H4 (cell line): ENCODE data around the gene DNAJC1. TPM values are rescaled to one million over a fixed set of nuclear protein-coding genes. Genes with fewer than 3 reads are reported as not detected.
"Not testable (repeated sequence)": the region's sequence is repeated elsewhere in the genome, so short reads cannot be mapped to it uniquely, and the experiment has no call there.

ENCODE experiments used
- DNase-seq: peaks from one replicate; pipeline ENCODE4 v3.0.0-alpha.2; 2015; ENCODE audit warnings: low spot score
- total RNA-seq: library from RNA; depleted of rRNA; stranded (reverse); fragments of >200 nt; shearing (Covaris generic); gene quantifications from 2 replicates; pipeline ENCODE4 v1.2.3, GENCODE V29; 2014

Gene DNAJC1
- total RNA-seq, 1 experiment from 2014 or later = 11.4 TPM

DNA sequence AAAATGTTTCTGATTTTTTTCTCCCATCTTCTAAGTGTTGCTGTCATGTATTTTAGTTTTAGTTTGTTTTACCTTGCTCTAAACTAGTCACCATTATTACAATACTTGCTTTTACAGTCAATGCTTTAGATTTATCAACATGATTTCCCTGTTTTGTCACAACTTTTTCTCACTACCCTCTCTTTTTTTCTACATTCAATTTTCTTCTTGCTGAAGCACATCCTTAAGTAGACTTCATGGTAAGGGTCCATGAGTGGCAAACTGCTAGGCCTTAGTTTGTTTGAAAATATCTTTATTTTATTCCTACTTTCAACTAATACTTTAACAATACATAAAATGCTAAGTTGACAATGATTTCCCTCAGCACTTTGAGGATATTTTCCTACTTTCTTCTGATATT, 173.5 kb downstream of the DNAJC1 start:
- no peak for DNase-seq

DNA sequence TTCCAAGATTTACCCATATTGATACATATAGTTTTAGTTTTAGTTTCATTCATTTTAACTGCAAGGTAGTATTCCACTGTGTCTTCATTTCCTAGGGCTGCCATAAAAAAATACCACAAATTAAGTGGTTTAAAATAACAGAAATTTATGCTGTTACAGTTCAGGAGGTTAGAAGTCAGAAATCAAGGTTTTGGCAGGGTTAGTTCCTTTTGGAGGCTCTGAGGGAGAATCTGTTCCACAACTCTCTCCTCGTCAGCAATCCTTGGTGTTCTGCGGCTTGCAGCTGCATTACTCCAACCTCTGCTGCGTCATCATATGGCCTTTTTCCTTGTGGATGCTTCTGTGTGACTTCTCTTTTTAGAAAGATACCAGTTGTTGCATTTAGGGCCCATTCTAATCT, 176.2 kb downstream of the DNAJC1 start:
- no peak for DNase-seq

DNA sequence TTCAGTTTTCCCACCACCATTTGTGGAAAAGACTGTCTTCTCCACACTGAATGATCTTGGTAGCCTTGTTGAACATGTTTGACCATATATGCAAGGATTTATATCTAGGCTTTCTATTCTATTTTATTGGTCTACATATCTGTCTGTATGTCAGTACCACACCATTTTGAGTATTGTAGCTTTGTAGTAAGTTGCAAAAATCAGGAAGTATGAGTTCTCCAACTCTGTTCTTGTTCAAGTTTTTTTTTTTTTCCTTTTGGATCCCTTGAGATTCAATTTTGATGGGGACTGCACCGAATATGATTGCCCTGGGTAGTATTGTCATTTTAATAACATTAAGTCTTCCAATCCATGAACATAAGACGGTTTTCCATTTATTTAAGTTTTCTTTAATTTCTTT, 176.8 kb downstream of the DNAJC1 start:
- no peak for DNase-seq

DNA sequence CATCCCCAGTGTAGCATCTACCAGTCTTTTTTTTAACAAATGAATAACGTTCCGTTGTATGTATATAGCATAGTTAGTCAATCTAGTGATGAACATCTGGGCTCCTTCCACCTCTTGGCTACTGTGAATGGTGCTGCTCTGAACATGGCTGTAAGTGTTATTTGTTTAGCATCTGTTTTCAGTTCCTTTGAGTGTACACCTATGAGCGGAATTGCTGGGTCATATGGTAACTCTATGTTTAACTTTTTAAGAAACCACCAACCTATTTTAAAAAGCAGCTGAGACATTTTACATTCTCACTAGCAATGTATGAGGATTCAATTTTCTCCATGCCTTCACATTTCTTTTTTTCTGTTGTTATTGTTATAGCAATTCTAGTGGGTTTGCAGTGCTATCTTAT, 178.2 kb downstream of the DNAJC1 start:
- DNase-seq = no peak

DNA sequence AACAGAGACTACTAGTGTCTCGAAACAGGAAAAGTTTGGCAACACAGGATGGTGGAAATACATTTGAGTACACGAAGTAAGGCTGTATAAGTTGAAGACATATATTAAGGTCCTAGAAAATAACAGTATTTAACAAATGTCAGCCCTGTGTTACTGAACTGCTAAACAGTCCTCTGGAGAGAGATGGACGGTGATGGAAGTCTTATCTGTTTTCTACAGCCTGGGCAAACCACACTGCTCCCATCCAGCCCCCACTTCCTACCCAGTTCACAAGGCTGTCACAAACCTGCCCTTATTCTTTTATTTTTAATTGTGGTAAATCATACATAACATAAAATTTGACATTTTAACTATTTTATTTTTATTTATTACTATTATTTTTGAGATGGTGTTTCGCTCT, 179.1 kb downstream of the DNAJC1 start:
- DNase-seq = no peak

DNA sequence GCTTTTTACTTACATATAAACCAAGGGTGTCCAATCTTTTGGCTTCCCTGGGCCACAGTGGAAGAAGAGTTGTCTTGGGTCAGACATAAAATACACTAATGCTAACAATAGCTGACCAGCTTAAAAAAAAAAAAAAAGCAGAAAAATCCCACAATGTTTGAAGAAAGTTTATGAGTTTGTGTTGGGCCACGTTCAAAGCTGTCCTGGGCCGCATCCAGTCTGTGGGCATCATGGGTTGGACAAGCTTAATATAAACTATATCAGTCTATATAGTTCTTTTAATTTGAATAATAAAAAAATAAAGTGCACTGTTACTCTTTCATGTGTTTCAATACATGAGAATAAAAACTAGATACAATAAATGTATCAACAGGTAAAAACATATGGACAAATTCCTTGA, 179.9 kb downstream of the DNAJC1 start:
- no peak for DNase-seq

DNA sequence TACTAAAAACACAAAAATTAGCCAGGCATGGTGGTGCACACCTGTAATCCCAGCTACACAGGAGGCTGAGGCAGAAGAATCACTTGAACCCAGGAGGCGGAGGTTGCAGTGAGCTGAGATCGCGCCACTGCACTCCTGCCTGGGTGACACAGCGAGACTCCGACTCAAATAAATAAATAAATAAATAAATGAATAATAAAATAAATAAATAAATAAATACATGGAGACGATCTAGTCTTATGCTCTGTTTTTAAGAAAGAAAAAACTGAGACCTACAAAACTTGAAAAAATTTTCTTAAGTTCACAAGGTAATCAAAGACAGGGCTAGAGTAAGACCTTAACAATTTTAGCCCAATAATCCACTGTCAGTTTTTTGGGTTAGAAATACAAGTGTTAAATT, 181.3 kb downstream of the DNAJC1 start:
- DNase-seq = not testable (repeated sequence)

DNA sequence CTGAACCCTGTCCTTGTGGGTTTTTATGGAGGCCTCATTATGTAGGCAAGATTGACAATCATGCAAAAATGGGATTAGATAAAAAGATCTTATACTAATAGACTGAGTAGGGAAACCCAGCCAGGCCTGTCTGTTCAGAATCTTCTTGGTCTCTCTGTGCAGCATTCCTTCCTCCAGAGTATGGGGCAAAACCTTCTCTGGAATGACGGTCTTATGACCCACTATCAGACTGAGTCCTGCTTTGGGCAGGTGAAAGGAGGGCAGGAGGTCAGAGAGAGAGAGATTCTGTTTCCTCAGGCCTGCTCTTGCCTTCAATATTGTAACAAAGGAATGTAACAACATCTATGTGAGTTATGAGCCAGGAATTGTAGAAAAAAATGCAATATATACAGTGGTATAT, 182.6 kb downstream of the DNAJC1 start:
- no peak for DNase-seq

DNA sequence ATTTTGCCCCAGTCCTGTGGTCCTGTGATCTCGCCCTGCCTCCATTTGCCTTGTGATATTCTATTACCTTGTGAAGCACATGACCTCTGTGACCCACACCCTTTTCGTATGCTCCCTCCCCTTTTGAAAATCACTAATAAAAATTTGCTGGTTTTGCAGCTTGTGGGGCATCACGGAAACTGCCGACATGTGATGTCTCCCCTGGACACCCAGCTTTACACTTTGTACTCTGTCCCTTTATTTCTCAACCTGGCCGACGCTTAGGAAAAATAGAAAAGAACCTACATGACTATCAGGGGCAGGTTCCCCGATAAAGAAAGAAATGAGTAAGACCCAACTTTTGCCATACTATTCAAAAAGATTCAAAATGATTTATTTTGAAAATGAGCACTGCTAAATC, 185.1 kb downstream of the DNAJC1 start:
- DNase-seq = not testable (repeated sequence)

DNA sequence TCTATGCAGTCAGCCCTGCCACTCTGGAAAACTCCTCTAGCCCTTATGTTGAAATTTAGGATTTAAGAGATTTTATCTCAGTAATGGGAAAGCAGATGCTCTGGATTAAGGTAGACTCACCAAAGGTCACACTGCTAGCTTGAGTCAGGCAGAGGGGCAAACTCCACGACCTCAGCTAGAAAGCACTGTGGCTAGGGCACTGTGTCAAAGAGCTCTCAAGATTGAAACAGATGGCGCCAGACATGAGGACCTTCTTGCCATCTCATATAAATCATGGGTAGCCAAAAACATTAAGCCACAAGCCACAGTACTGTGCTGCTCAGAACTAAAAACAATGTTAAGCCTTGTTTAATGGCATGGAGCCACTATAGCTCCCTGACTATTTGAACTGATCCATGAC, 188.7 kb downstream of the DNAJC1 start:
- DNase-seq = no peak

DNA sequence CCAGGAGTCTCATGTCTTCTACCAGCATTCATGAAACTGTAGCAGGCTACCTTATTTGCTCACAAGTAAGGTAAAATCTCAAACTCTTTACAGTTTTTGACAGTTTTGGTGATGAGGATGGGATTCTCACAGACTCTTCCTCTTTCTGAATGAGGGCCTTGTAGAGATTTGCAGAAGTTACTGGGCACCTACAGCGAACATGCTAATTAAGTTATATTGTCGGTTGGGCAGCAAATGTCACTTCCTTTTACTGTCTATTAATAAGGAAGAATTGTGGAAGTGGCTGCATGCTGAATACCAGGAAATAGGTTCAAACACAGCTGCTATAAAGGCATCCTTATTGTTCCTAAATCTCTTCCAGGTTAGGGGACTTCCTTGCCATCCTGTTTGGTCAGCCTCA, 189.6 kb downstream of the DNAJC1 start:
- no peak for DNase-seq

DNA sequence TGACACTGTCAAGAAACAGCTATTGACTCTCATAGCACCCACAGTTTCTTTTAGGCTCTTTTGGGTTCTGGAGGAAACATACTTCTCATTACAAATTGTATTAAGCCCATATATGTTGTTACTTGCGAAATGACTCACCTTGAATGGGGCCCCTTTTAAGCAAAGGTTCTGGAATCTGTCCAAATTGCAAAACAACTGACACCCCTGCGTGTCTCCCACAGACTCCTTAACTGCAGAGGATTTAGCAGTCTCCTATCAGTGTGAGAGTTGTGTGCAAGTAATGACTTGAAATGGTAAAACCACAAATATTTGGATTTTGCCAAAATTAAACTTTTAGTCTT, 192.3 kb downstream of the DNAJC1 start:
- no peak for DNase-seq

DNA sequence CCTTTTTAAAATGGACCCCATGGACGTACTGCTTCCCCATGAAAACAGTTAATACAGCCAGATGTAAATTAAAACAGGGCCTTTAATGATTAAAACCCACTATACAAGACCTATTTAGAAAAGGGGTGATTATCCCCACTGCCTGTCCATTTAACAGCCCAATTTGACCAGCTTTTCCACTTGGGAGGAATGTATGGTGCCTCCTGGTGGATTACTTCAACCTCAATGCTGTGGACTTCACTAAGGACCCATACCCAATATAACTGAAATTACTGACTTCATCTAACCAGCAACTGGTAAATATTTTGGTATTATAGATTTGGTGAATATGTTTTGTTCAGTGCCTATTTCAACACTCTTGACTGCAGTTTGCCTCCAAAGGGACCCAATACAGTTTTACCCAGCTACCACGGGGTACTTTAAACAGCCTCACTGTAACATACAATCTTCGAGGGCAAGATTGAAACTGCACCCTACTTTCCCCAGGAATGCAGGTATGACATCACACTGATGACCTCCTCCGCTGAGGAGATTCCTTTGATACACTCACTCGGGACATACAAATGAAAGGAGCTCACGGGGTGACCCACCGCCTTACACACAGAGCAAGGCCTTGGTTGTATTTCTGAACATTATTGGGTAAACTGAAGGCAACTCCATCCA, 192.8 kb downstream of the DNAJC1 start:
- no peak for DNase-seq

DNA sequence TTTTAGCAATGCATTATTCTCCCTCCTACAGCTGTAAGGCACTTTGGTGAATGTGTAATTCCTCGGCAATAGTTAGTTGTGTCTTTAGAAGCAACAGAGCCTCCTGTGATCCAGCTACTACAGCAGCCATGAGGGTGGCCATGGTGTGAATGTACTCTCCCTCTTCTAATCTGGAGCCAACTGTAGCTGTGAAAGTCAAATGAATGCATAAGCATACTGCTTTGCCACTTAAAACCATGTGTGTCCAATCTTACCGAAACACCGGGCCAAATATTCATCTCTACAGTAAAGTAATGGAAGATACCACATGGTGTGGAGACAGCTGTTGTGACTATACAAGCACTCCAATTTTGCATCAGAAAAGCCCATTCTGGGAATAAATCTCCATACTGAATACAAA, 195.0 kb downstream of the DNAJC1 start:
- DNase-seq = no peak

DNA sequence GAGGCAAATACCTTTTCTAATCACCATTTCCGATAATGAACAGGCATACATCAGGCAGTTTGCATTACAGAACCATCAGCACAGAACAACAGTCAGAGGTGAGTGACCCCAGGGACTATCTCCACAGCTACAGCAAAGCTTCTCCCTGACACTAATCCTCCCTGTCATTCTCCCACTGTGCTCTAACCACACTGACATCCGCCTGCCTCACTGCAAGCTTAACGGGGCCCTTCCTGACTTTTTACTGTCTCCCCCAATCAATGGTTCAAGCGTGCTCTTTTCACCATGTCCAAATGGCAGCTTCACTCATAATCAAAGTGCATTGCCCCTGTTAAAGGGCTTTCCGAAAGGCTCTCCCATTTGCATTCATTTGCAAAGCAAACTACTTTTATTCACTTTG, 196.3 kb downstream of the DNAJC1 start:
- no peak for DNase-seq

DNA sequence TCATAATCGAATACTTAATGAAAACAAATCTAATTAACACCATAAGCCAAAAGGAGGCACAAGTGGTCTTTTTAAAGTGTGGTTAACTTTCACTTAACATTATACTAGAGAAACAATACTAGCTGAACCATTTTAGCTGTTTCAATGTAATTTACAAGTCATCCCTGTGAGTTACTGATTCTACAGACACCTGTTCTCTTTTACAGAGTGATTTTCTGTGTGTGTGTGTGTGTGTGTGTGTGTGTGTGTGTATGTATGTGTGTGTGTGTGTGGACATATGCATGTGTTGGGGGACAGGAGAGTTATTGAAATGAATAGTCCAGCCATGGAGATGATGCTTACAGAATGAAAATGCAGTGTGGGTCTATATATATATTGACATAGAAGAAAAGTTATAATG, 200.2 kb downstream of the DNAJC1 start:
- no peak for DNase-seq

DNA sequence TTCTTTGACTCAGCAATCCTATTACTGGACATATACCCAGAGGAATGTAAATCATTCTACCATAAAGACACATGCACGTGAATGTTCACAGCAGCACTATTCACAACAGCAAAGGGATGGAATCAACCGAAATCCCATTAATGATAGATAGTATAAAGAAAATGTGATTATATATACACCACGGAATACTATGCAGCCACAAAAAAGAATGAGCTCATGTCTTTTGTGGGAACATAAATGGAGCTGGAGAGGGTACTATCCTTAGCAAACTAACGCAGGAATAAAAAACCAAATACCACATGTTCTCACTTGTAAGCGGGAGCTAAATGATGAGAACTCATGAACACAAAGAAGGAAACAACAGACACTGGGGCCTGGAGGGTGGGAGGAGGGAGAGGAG, 201.9 kb downstream of the DNAJC1 start:
- DNase-seq = no peak

DNA sequence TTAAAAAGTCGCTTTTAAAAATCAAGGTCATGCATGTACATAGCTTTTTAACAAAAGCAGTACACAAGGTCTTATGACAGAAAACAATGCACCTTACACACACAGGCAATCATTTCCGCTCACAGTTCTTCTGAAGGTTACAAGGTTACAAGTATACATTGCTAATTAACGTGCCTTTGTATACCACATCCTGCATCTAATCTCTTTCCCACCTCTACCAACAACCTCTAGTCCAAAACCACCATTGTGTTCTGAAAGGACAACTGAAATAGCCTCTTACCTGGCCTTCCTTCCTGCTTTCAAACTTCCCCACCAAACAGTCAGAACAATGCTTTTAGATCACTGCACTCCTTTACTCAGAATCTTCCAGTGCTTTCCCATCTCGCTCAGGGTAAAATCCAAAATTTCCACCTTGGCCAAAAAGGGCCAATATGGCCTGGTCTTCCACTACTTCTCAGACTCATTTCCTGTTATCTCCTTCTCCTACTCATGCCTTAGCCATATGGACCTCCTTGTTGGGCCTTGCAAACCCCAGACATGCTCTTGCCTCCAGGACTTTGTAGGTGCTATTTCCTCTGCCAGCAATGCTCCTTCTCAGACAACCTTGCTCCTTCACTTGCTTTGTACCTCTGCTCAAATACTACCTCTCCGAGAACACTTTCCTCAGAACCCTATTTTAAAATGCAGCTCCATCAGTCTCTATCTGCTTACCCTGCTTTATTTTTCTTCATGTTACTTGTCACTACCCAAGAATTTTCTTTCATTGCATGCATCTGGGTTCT, 205.4 kb downstream of the DNAJC1 start:
- DNase-seq = no peak

DNA sequence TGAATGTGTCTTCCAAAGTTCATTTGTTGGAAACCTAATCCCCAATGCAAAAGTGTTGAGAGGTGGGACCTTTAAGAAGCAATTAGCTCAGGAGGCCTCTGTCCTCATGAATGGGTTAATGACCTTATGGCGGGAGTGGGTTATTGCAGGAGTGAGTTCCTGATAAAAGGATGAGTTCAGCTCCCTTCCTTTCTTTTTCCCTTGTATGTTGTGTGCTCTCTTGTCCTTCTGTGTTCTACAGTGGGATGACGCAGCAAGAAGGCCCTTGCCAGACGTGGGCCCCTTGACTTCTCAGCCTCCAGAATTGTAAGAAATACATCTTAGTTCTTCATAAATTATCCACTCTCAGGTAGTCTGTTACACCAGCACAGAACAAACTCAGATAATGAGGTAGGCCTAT, 206.0 kb downstream of the DNAJC1 start:
- DNase-seq = no peak

DNA sequence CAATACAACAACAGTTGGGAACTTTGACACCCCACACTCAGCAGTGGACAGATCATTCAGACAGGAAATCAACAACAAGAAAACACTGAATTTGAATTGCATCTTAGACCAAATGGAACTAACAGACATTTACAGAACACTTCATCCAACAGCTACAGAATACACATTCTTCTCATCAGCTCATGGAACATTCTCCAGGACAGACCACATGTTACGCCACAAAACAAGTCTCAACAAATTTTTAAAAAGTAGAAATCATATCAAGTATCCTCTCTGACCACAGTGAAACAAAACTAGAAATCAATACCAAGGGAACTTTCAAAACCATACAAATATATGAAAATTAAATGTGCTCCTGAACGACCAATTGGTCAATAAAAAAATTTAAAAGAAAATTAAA, 212.3 kb downstream of the DNAJC1 start:
- DNase-seq = no peak

DNA sequence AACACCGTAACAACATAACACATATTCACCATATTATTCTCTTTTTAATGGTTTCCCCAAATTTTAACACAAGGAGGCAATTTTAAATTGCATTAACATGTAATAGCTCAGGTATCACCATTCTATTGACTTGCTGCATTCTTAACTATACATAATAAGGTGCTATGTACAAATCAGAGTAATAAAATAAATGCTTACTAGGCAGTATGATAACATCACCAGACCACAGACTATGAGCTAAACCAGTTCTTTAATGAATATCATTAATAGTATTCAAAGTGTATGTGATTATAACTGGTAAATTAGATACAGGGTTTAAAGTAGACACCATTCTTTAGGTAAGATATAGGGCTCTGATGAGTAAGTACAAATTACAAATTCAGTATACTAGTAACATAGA, 226.6 kb downstream of the DNAJC1 start:
- no peak for DNase-seq

DNA sequence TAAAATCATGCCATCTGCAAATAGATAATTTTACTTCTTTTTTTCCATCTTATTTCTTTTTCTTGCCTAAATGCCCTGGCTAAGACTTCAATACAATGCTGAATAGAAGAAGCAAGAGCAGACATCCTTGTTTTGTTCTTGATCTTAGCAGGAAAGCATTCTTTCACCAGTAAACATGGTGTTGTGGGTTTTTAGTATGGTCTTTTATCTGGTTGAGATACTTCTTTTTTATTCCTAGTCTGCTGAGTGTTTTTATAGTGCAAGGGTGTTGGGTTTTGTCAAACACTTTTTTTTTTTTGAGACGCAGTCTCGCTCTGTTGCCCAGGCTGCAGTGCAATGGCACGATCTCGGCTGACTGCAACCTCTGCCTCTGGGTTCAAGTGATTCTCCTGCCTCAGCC, 232.3 kb downstream of the DNAJC1 start:
- no peak for DNase-seq

DNA sequence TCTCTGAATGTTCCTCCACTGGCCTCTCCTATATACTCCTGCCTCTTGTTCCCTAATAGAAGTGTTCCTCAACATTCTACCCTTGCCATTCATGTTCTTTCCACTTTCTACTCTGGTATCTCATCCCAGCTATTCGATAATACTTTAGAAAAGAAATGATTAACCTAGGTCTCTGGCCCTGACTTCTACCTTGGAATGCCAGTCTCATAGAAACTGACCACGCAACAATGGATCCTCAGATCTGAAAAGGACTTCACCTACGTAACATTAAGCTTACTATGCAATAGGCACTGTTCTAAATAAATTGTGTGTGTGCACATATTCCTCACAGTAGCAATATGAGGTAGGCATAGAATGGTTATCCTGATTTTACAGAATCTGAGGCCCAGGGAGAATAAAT, 234.5 kb downstream of the DNAJC1 start:
- no peak for DNase-seq
